Duodenal mucosa (tissue), 2 donors: ENCODE results near the gene ZSCAN31.

Experiments
- H3K27ac ChIP-seq: one replicate; pipeline ENCODE4 v1.7.0; 2013; ENCODE audit warnings: low read depth, low read length
- H3K27me3 ChIP-seq, 2 donors: one replicate each; pipeline ENCODE4 v1.7.0; 2013; ENCODE audit warnings: low read length in 2 of 2, control low read depth in 1 of 2; ENCODE audit not compliant: insufficient read depth in 2 of 2, control insufficient read depth in 1 of 2
- H3K36me3 ChIP-seq, 2 donors: one replicate each; pipeline ENCODE4 v1.7.0; 2013; ENCODE audit warnings: low read length in 2 of 2, control low read depth in 1 of 2; ENCODE audit not compliant: insufficient read depth in 2 of 2, control insufficient read depth in 1 of 2
- H3K4me1 ChIP-seq, 2 donors: one replicate each; pipeline ENCODE4 v1.7.0; 2013; ENCODE audit warnings: low read length in 2 of 2, control low read depth in 1 of 2; ENCODE audit not compliant: insufficient read depth in 2 of 2, control insufficient read depth in 1 of 2
- H3K4me3 ChIP-seq, 2 donors: one replicate each; pipeline ENCODE4 v1.7.0; 2013; ENCODE audit warnings: low read length in 2 of 2, low read depth in 1 of 2
- H3K9ac ChIP-seq, 2 donors: one replicate each; pipeline ENCODE4 v1.7.0; 2013; ENCODE audit warnings: low read length in 2 of 2, low read depth in 1 of 2
- H3K9me3 ChIP-seq, 2 donors: one replicate each; pipeline ENCODE4 v1.7.0; 2013; ENCODE audit warnings: low read length in 2 of 2, control low read depth in 1 of 2; ENCODE audit not compliant: control insufficient read depth in 1 of 2

ZSCAN31 gene

GRCh38 chr6:28340310-28341095 is 4.6 kb upstream of the ZSCAN31 start:
- no peak overlapping the region for H3K9ac ChIP-seq
- no peak overlapping the region for H3K4me3 ChIP-seq
- H3K36me3 ChIP-seq: no peaks in the 10 kb centered on the region
- H3K27ac ChIP-seq: no peak overlapping the region
- peaks cover 1 to 4% of the 10 kb centered on the region in 2 donors for H3K27me3 ChIP-seq
- H3K4me1 ChIP-seq: peaks cover 7 to 9% of the 10 kb centered on the region in 2 donors
- peaks cover 0 to 3% of the 10 kb centered on the region in 2 donors for H3K9me3 ChIP-seq

GRCh38 chr6:28337121-28337520 is 1.2 kb upstream of the ZSCAN31 start:
- H3K4me3 ChIP-seq: peak overlapping the region; percentile 88 to 91

GRCh38 chr6:28336284-28337120 is 554 bp upstream of the ZSCAN31 start:
- H3K9ac ChIP-seq: peak overlapping the region; percentile 85 to 93
- peaks cover 0 to 3% of the 10 kb centered on the region in 2 donors for H3K9me3 ChIP-seq
- H3K4me3 ChIP-seq: peak overlapping the region; percentile 88 to 91
- H3K4me1 ChIP-seq: peaks cover 7 to 9% of the 10 kb centered on the region in 2 donors
- no peaks in the 10 kb centered on the region for H3K27me3 ChIP-seq
- no peaks in the 10 kb centered on the region for H3K36me3 ChIP-seq
- peak overlapping the region; percentile 93 for H3K27ac ChIP-seq

More at GRCh38 chr6:28337121-28337520, 1.2 kb upstream of the ZSCAN31 start:
- H3K27me3 ChIP-seq: no peaks in the 10 kb centered on the region
- H3K4me1 ChIP-seq: peaks cover 7 to 9% of the 10 kb centered on the region in 2 donors
- H3K27ac ChIP-seq: no peak overlapping the region
- no peaks in the 10 kb centered on the region for H3K36me3 ChIP-seq
- peak overlapping the region; percentile 85 to 93 for H3K9ac ChIP-seq
- H3K9me3 ChIP-seq: peaks cover 0 to 3% of the 10 kb centered on the region in 2 donors

- Histone ChIP-seq H3K4me3 (peak overlapping the region; percentile 88 to 91), H3K36me3 (no peaks in the 10 kb centered on the region), H3K27ac (peak overlapping the region; percentile 93)
These were observed 846 bp downstream of the ZSCAN31 start for GRCh38 chr6:28335040-28335563.

GRCh38 chr6:28334286-28335039 is 1.5 kb downstream of the ZSCAN31 start:
- Histone ChIP-seq H3K9me3 (no peaks in the 10 kb centered on the region), H3K4me1 (peaks cover 7 to 9% of the 10 kb centered on the region in 2 donors), H3K9ac (peak overlapping the region; percentile 34 to 93), H3K27ac (no peak overlapping the region), H3K36me3 (no peaks in the 10 kb centered on the region), H3K27me3 (no peaks in the 10 kb centered on the region), H3K4me3 (peak overlapping the region; percentile 88 to 91)

More at GRCh38 chr6:28335040-28335563, 846 bp downstream of the ZSCAN31 start:
- Histone ChIP-seq H3K9ac (peak overlapping the region; percentile 34 to 93), H3K4me1 (peaks cover 7 to 9% of the 10 kb centered on the region in 2 donors), H3K27me3 (no peaks in the 10 kb centered on the region), H3K9me3 (peaks cover 0 to under 1% of the 10 kb centered on the region in 2 donors)

- no peaks in the 10 kb centered on the region for H3K27me3 ChIP-seq
- peaks cover 2 to 6% of the 10 kb centered on the region in 2 donors for H3K9me3 ChIP-seq
- no peak overlapping the region for H3K4me3 ChIP-seq
- no peak overlapping the region for H3K9ac ChIP-seq
- H3K27ac ChIP-seq: no peak overlapping the region
- H3K36me3 ChIP-seq: peaks cover 0 to 7% of the 10 kb centered on the region in 2 donors
- peaks cover 7 to 9% of the 10 kb centered on the region in 2 donors for H3K4me1 ChIP-seq
These were observed 2.3 kb downstream of the ZSCAN31 start for GRCh38 chr6:28333599-28334018.

GRCh38 chr6:28333047-28333446 is 2.9 kb downstream of the ZSCAN31 start:
- H3K27ac ChIP-seq: no peak overlapping the region
- H3K9me3 ChIP-seq: peaks cover 2 to 6% of the 10 kb centered on the region in 2 donors
- H3K4me3 ChIP-seq: no peak overlapping the region

GRCh38 chr6:28330041-28330440 is 5.9 kb downstream of the ZSCAN31 start:
- Histone ChIP-seq H3K9me3 (peaks cover 20 to 32% of the 10 kb centered on the region in 2 donors), H3K4me3 (no peak overlapping the region), H3K36me3 (peaks cover 17 to 31% of the 10 kb centered on the region in 2 donors), H3K27ac (no peak overlapping the region), H3K27me3 (no peaks in the 10 kb centered on the region), H3K4me1 (no peaks in the 10 kb centered on the region), H3K9ac (no peak overlapping the region)

More at GRCh38 chr6:28333047-28333446, 2.9 kb downstream of the ZSCAN31 start:
- Histone ChIP-seq H3K9ac (no peak overlapping the region), H3K27me3 (no peaks in the 10 kb centered on the region), H3K4me1 (peaks cover 7 to 9% of the 10 kb centered on the region in 2 donors), H3K36me3 (peaks cover 0 to 7% of the 10 kb centered on the region in 2 donors)

- H3K4me3 ChIP-seq: no peak overlapping the region
- peaks cover 20 to 39% of the 10 kb centered on the region in 2 donors for H3K9me3 ChIP-seq
- H3K4me1 ChIP-seq: no peaks in the 10 kb centered on the region
- peaks cover 17 to 31% of the 10 kb centered on the region in 2 donors for H3K36me3 ChIP-seq
- H3K27me3 ChIP-seq: no peaks in the 10 kb centered on the region
- no peak overlapping the region for H3K27ac ChIP-seq
- H3K9ac ChIP-seq: no peak overlapping the region
These were observed 9.5 kb downstream of the ZSCAN31 start for GRCh38 chr6:28326371-28326948.
